Measurements from ENCODE around the gene ZNF81. TPM values are rescaled to one million over a fixed set of nuclear protein-coding genes. Genes with fewer than 3 reads are reported as not detected.

Gene ZNF81
- total and polyA plus RNA-seq, 2 of the 13 experiments (the other 11 are each of a cell fraction or from before 2014, with no cell fraction given), result 1.4 to 3.2 TPM

DNA sequence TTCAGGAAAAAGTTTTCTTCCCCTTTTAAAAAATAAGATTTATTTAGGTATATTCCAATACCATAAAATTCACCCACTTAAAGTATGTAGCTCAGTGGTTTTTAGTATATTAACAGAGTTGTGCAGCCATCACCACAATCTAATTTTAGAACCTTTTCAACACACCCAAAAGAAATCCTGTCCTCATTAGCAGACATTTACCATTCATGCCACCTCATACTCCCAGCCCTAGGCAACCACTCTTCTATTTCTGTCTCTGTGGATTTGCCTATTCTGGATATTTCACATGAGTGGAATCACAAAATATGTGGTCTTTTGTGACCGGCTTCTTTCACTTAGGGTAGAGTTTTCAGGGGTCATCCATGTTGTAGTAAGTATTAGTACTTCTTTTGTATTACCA, 7.4 kb downstream of the ZNF81 start:
- no peak for DNase-seq (ENCODE audit: low spot score)
- no peak overlapping the region for H2AFZ ChIP-seq (ENCODE audit: low read length)
- no peak for FAIRE-seq
- no peaks in the 10 kb centered on the region for H3K36me3 ChIP-seq (replicated peaks in 1 of 2; ENCODE audit: control insufficient read depth in 1 of 2, insufficient read depth in 2 of 2, low read length in 2 of 2)
- no peak overlapping the region for H3K4me3 ChIP-seq (replicated peaks in 1 of 3; ENCODE audit: insufficient read depth in 1 of 3, low read depth in 2 of 3, low read length in 3 of 3)
- POLR2A ChIA-PET, result no interaction called here
- ATAC-seq, result no peak
- no peak for TF ChIP-seq ZEB1 (IDR thresholded peaks at IDR 0.05; ENCODE audit: insufficient replicate concordance, low read depth)
- TF ChIP-seq, protein P1, sequence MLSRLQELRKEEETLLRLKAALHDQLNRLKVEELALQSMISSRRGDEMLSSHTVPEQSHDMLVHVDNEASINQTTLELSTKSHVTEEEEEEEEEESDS (CRISPR knock-in tag; IDR thresholded peaks at IDR 0.05; ENCODE audit: borderline replicate concordance), result no peak
- TF ChIP-seq, protein P2, sequence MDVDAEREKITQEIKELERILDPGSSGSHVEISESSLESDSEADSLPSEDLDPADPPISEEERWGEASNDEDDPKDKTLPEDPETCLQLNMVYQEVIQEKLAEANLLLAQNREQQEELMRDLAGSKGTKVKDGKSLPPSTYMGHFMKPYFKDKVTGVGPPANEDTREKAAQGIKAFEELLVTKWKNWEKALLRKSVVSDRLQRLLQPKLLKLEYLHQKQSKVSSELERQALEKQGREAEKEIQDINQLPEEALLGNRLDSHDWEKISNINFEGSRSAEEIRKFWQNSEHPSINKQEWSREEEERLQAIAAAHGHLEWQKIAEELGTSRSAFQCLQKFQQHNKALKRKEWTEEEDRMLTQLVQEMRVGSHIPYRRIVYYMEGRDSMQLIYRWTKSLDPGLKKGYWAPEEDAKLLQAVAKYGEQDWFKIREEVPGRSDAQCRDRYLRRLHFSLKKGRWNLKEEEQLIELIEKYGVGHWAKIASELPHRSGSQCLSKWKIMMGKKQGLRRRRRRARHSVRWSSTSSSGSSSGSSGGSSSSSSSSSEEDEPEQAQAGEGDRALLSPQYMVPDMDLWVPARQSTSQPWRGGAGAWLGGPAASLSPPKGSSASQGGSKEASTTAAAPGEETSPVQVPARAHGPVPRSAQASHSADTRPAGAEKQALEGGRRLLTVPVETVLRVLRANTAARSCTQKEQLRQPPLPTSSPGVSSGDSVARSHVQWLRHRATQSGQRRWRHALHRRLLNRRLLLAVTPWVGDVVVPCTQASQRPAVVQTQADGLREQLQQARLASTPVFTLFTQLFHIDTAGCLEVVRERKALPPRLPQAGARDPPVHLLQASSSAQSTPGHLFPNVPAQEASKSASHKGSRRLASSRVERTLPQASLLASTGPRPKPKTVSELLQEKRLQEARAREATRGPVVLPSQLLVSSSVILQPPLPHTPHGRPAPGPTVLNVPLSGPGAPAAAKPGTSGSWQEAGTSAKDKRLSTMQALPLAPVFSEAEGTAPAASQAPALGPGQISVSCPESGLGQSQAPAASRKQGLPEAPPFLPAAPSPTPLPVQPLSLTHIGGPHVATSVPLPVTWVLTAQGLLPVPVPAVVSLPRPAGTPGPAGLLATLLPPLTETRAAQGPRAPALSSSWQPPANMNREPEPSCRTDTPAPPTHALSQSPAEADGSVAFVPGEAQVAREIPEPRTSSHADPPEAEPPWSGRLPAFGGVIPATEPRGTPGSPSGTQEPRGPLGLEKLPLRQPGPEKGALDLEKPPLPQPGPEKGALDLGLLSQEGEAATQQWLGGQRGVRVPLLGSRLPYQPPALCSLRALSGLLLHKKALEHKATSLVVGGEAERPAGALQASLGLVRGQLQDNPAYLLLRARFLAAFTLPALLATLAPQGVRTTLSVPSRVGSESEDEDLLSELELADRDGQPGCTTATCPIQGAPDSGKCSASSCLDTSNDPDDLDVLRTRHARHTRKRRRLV (CRISPR knock-in tag; IDR thresholded peaks at IDR 0.05), result no peak
- no peak for TF ChIP-seq YEATS2 (CRISPR knock-in tag; IDR thresholded peaks at IDR 0.05; ENCODE audit: borderline replicate concordance)
- no peak for TF ChIP-seq TCF7L2 (IDR thresholded peaks at IDR 0.05; ENCODE audit: low read depth, low read length)
- TF ChIP-seq ZNF75D (CRISPR knock-in tag; IDR thresholded peaks at IDR 0.05; ENCODE audit: borderline replicate concordance), result no peak
- no peak for TF ChIP-seq PAWR (CRISPR knock-in tag; IDR thresholded peaks at IDR 0.05; ENCODE audit: borderline replicate concordance)
- H3K4me2 ChIP-seq (ENCODE audit: low read depth, low read length), result no peak overlapping the region
- CTCF ChIA-PET (ENCODE audit: low intra/inter-chr PET ratio, low total read pairs), result no interaction called here
- no peak overlapping the region for H3K9ac ChIP-seq (ENCODE audit: insufficient read depth, low read depth, low read length)
- WGBS (ENCODE audit: low lambda C conversion rate), result 94% methylated on average over 1 of the region's 1 CpG
- H3K4me1 ChIP-seq (ENCODE audit: insufficient read depth, low read length), result no peaks in the 10 kb centered on the region
- no peak overlapping the region for H3K27ac ChIP-seq (ENCODE audit: extremely low read length, insufficient read depth, low read length)
- intact Hi-C loops (cut with micrococcal nuclease; ENCODE audit: unreplicated experiment), result no loop called here
- H4K20me1 ChIP-seq (ENCODE audit: insufficient read depth, low read length), result no peaks in the 10 kb centered on the region
- H3K79me2 ChIP-seq (ENCODE audit: insufficient read depth, low read length), result no peaks in the 10 kb centered on the region
- H3K27me3 ChIP-seq (ENCODE audit: control insufficient read depth in 1 of 2, insufficient read depth in 2 of 2, low read length in 2 of 2), result no peaks in the 10 kb centered on the region
- no peaks in the 10 kb centered on the region for H3K9me3 ChIP-seq (ENCODE audit: low read length)
- in situ Hi-C loops (cut with HindIII; ENCODE audit: extremely low pct_ligation_motif_present, low pct_unique_long_range_greater_than_20kb), result no loop called here
- BruUV-seq (replicated peaks), result no TSS peak
